ENCODE measurements around the gene CFD.
"Not testable (repeated sequence)": the region's sequence is repeated elsewhere in the genome, so short reads cannot be mapped to it uniquely, and the experiment has no call there.

The CFD gene

GRCh38 chr19:858868-859843 is at the start of gene CFD:
TSS of gene CFD (plus strand) at chr19:859664. CDS start at chr19:859690, 26 bp downstream.
- no peak for DNase-seq

- no peak for DNase-seq
These were observed 49.2 kb upstream of the CFD start for GRCh38 chr19:810077-810855.

- DNase-seq = no peak
These were observed 48.5 kb upstream of the CFD start for GRCh38 chr19:810883-811489.

GRCh38 chr19:811506-812048 is 47.9 kb upstream of the CFD start:
- DNase-seq = no peak

- DNase-seq = no peak
These were observed 47.3 kb upstream of the CFD start for GRCh38 chr19:812049-812746.

GRCh38 chr19:812747-813218 is 46.7 kb upstream of the CFD start:
- DNase-seq = no peak

GRCh38 chr19:813219-814151 is 46.0 kb upstream of the CFD start:
- no peak for DNase-seq

- no peak for DNase-seq
These were observed 45.0 kb upstream of the CFD start for GRCh38 chr19:814152-815078.

- DNase-seq = no peak
These were observed 44.2 kb upstream of the CFD start for GRCh38 chr19:815079-815774.

- DNase-seq = no peak
These were observed 43.5 kb upstream of the CFD start for GRCh38 chr19:815775-816499.

- no peak for DNase-seq
These were observed 43.0 kb upstream of the CFD start for GRCh38 chr19:816500-816857.

- DNase-seq = not testable (repeated sequence)
These were observed 39.3 kb upstream of the CFD start for GRCh38 chr19:820212-820611.

GRCh38 chr19:821231-821824 is 38.1 kb upstream of the CFD start:
- no peak for DNase-seq

GRCh38 chr19:821825-822503 is 37.5 kb upstream of the CFD start, which contains the start of gene PLPPR3:
TSS of gene PLPPR3 (minus strand) at chr19:821955. CDS start at chr19:821559, 396 bp downstream.
- DNase-seq = no peak

GRCh38 chr19:823565-824121 is 35.8 kb upstream of the CFD start:
- no peak for DNase-seq

GRCh38 chr19:824885-825284 is 34.6 kb upstream of the CFD start:
- DNase-seq = no peak
